Measurements from ENCODE around the gene ITGA6. TPM values are rescaled to one million over a fixed set of nuclear protein-coding genes. Genes with fewer than 3 reads are reported as not detected.

Gene ITGA6
- total and polyA plus RNA-seq, 2 donors, result 30.9 to 171 TPM

DNA sequence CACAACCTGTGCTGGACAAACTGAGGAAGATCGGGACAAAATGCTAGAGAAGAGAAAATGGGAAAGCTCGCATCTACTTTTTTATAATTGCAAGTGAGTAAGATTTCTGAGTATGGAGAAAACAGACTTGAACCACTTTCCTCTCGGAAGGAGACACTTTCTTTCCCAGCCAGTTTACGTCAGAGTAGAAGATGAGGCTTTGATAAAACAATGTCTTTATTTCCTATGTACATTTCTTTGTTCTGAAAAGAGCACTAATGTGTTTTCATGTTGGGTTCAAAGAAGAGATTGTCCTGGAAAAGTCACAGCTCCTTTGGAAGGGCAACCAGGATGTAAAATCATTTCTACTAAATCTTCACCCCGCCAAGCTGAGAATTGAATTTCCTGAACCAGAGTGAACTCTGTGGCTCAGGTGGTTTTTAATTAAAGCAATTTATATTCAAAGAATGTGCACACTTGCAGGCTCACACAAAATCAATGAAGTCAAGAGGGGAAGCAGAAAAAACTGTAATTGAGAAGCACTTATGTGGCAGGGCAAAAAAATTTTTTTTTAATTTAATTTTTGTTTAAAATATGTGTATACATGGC, 23.4 kb upstream of the ITGA6 start:
- no peak for DNase-seq (ENCODE audit: extremely low spot score)
- H3K27ac ChIP-seq (ENCODE audit: low read depth), result no peak overlapping the region
- H3K4me1 ChIP-seq (ENCODE audit: insufficient read depth), result no peaks in the 10 kb centered on the region
- WGBS, result 85% methylated on average over 5 of the region's 5 CpGs
- no peaks in the 10 kb centered on the region for H3K36me3 ChIP-seq (ENCODE audit: insufficient read depth)
- no peak overlapping the region for H3K4me3 ChIP-seq (ENCODE audit: low read depth, low read length)

DNA sequence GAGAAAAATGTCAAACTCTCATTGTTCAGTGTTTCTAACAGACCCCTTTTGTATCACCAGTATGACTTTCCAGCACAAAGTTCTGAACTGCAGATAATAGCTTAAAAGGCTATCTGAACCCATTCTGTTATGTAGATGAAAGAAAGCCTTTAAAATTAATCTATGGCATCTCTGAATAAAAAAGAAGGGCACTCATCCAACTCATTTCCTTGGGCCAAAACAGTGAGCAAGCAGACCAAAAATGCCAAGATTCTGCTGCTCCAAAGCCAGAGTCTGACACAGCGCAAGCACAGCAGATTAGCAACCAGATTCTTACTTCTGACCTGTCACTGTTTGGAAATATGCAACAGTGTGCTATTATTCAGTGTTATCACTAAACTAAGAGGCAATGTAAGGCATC, 22.6 kb upstream of the ITGA6 start:
- Histone ChIP-seq H3K4me3 (ENCODE audit: low read depth, low read length) (no peak overlapping the region), H3K4me1 (ENCODE audit: insufficient read depth) (no peaks in the 10 kb centered on the region), H3K36me3 (ENCODE audit: insufficient read depth) (no peaks in the 10 kb centered on the region), H3K27ac (ENCODE audit: low read depth) (no peak overlapping the region)
- no peak for DNase-seq (ENCODE audit: extremely low spot score)
- WGBS, result 28% methylated on average over 1 of the region's 1 CpG

- no peaks in the 10 kb centered on the region for H3K36me3 ChIP-seq (ENCODE audit: insufficient read depth)
- WGBS, result 73% methylated on average over 4 of the region's 4 CpGs
- no peak for DNase-seq (ENCODE audit: extremely low spot score)
- no peaks in the 10 kb centered on the region for H3K4me1 ChIP-seq (ENCODE audit: insufficient read depth)
- no peak overlapping the region for H3K27ac ChIP-seq (ENCODE audit: low read depth)
- H3K4me3 ChIP-seq (ENCODE audit: low read depth, low read length), result no peak overlapping the region
These were observed 21.7 kb upstream of the ITGA6 start for GRCh38 chr2:172405673-172406072.

GRCh38 chr2:172408143-172408766, 19.1 kb upstream of the ITGA6 start:
- no peak for DNase-seq (ENCODE audit: extremely low spot score)
- no peak overlapping the region for H3K4me3 ChIP-seq (ENCODE audit: low read depth, low read length)
- no peaks in the 10 kb centered on the region for H3K4me1 ChIP-seq (ENCODE audit: insufficient read depth)
- 70% methylated on average over 4 of the region's 4 CpGs for WGBS
- peak overlapping the region; percentile 55 for H3K27ac ChIP-seq (ENCODE audit: low read depth)
- H3K36me3 ChIP-seq (ENCODE audit: insufficient read depth), result no peaks in the 10 kb centered on the region

DNA sequence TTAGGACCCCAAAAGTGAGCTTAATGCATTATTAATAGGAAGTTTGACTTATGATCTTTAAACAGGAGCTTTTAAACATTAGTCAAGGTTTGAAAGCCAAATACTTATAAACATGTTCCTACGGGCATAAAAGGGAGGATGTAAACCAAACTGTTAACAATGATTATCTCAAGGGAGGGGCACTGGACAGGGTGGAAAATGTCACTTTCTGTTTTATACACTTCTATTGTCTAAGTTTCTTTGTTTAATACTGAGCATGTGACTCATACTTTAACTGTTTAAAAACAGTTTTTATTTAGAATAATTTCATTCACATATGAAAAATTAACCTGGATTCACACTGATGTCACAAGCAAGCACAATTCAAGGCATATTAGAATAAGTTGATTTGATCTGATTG, 18.3 kb upstream of the ITGA6 start:
- Histone ChIP-seq H3K4me1 (ENCODE audit: insufficient read depth) (no peaks in the 10 kb centered on the region), H3K27ac (ENCODE audit: low read depth) (no peak overlapping the region), H3K4me3 (ENCODE audit: low read depth, low read length) (no peak overlapping the region), H3K36me3 (ENCODE audit: insufficient read depth) (no peaks in the 10 kb centered on the region)
- no peak for DNase-seq (ENCODE audit: extremely low spot score)
- WGBS, result 29% methylated on average over 1 of the region's 1 CpG

GRCh38 chr2:172412984-172413492, 14.3 kb upstream of the ITGA6 start:
- no peak overlapping the region for H3K27ac ChIP-seq (ENCODE audit: low read depth)
- H3K4me1 ChIP-seq (ENCODE audit: insufficient read depth), result no peaks in the 10 kb centered on the region
- H3K4me3 ChIP-seq (ENCODE audit: low read depth, low read length), result no peak overlapping the region
- no peak for DNase-seq (ENCODE audit: extremely low spot score)
- H3K36me3 ChIP-seq (ENCODE audit: insufficient read depth), result no peaks in the 10 kb centered on the region
- 75% methylated on average over 5 of the region's 5 CpGs for WGBS

- WGBS, result 73% methylated on average over 4 of the region's 4 CpGs
These were observed 12.1 kb upstream of the ITGA6 start for GRCh38 chr2:172415157-172415864.

DNA sequence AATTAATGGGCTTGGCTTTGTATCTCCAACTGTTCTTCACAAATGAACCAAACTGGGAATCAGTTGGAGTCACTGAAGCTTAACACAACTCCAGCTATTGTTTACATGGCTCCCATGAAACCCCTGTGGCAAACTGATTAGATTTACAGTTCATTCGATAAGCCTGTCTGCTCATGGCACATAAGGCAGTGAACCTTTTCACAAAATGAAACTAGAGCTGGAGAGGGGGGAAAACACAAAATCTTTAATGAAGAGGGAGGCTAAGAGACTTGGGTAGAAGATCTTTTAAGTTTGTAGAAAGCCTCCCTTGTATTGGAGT, 11.6 kb upstream of the ITGA6 start:
- H3K4me1 ChIP-seq (ENCODE audit: insufficient read depth), result no peaks in the 10 kb centered on the region
- 59% methylated on average over 1 of the region's 1 CpG for WGBS
- H3K4me3 ChIP-seq (ENCODE audit: low read depth, low read length), result no peak overlapping the region
- DNase-seq (ENCODE audit: extremely low spot score), result no peak
- no peaks in the 10 kb centered on the region for H3K36me3 ChIP-seq (ENCODE audit: insufficient read depth)
- no peak overlapping the region for H3K27ac ChIP-seq (ENCODE audit: low read depth)

More at GRCh38 chr2:172415157-172415864, 12.1 kb upstream of the ITGA6 start:
- H3K36me3 ChIP-seq (ENCODE audit: insufficient read depth), result no peaks in the 10 kb centered on the region
- H3K4me3 ChIP-seq (ENCODE audit: low read depth, low read length), result no peak overlapping the region
- no peaks in the 10 kb centered on the region for H3K4me1 ChIP-seq (ENCODE audit: insufficient read depth)
- no peak for DNase-seq (ENCODE audit: extremely low spot score)
- no peak overlapping the region for H3K27ac ChIP-seq (ENCODE audit: low read depth)

- Histone ChIP-seq H3K4me3 (ENCODE audit: low read depth, low read length) (no peak overlapping the region), H3K36me3 (ENCODE audit: insufficient read depth) (no peaks in the 10 kb centered on the region), H3K27ac (ENCODE audit: low read depth) (no peak overlapping the region), H3K4me1 (ENCODE audit: insufficient read depth) (no peaks in the 10 kb centered on the region)
- 92% methylated on average over 1 of the region's 1 CpG for WGBS
- no peak for DNase-seq (ENCODE audit: extremely low spot score)
These were observed 10.8 kb upstream of the ITGA6 start for GRCh38 chr2:172416447-172417058.

- H3K4me3 ChIP-seq (ENCODE audit: low read depth, low read length), result no peak overlapping the region
- H3K27ac ChIP-seq (ENCODE audit: low read depth), result no peak overlapping the region
- DNase-seq (ENCODE audit: extremely low spot score), result no peak
- no peaks in the 10 kb centered on the region for H3K36me3 ChIP-seq (ENCODE audit: insufficient read depth)
- 51% methylated on average over 3 of the region's 3 CpGs for WGBS
- no peaks in the 10 kb centered on the region for H3K4me1 ChIP-seq (ENCODE audit: insufficient read depth)
These were observed 7.2 kb upstream of the ITGA6 start for GRCh38 chr2:172420216-172420615.

GRCh38 chr2:172423160-172423559, 4.2 kb upstream of the ITGA6 start:
- DNase-seq (ENCODE audit: extremely low spot score), result no peak
- no peak overlapping the region for H3K27ac ChIP-seq (ENCODE audit: low read depth)
- H3K36me3 ChIP-seq (ENCODE audit: insufficient read depth), result no peaks in the 10 kb centered on the region
- WGBS, result 65% methylated on average over 6 of the region's 6 CpGs
- H3K4me3 ChIP-seq (ENCODE audit: low read depth, low read length), result no peak overlapping the region
- no peaks in the 10 kb centered on the region for H3K4me1 ChIP-seq (ENCODE audit: insufficient read depth)

DNA sequence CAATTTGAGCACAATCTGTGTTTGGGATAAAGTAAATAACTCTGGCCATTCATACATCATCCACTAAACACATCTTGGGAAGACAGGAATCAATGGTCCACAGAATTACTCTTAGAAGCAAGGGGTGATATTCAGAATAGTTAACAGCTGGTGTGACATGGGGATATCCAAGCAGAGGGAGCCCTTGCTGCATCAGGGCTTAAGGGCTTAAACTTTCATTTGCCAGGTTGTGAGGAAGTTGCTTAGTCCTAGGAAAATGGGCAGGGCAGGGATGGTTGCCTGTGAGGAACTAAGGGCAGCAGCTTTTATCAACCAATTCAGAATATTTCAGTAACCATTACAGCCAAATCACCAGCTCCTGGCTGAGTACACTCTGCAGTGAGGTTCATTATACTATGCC, 2.0 kb upstream of the ITGA6 start:
- Histone ChIP-seq H3K4me3 (ENCODE audit: low read depth, low read length) (no peak overlapping the region), H3K36me3 (ENCODE audit: insufficient read depth) (no peaks in the 10 kb centered on the region), H3K4me1 (ENCODE audit: insufficient read depth) (no peaks in the 10 kb centered on the region), H3K27ac (ENCODE audit: low read depth) (no peak overlapping the region)
- no peak for DNase-seq (ENCODE audit: extremely low spot score)

DNA sequence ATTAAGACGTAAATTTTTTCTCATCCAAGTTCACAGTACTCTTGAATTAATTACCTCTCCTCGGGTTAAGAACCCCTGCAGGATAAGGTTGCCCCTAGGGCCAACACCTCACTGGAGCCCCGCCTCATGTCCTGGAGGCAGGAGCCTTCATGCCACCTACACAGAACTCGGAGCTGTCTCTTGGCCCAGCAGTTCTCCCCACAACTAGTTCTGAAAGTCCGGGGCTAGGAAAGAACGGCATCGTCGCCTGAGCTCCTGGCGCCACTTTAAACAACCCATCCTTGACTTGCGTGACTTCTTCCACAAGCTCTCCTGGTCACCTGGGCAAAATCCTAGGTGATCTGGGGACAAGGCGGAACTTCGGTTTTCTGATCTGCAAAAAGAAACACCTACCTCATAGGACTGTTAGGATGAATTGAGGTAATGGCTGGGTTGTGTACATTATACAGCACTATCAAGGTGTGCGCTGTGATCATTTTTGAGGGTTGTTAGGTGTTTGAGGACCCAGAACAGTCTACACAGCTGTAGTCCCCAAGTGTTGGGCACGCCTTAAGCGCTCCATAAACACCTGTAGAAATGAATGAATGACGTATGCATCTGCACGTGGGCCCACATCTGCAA, 641 bp upstream of the ITGA6 start:
- peak overlapping the region; percentile 16 for H3K27ac ChIP-seq (ENCODE audit: low read depth)
- H3K36me3 ChIP-seq (ENCODE audit: insufficient read depth), result no peaks in the 10 kb centered on the region
- H3K4me3 ChIP-seq (ENCODE audit: low read depth, low read length), result peak overlapping the region; percentile 69
- DNase-seq (ENCODE audit: extremely low spot score), result no peak
- no peaks in the 10 kb centered on the region for H3K4me1 ChIP-seq (ENCODE audit: insufficient read depth)
- WGBS, result 70% methylated on average over 17 of the region's 17 CpGs
